ENCODE results near the gene TNNI3K. TPM values are rescaled to one million over a fixed set of nuclear protein-coding genes. Genes with fewer than 3 reads are reported as not detected.

The TNNI3K gene
- total RNA-seq = 1 to 10 TPM in 3 of 6 donors, under 1 TPM in 2, not detected in 1; 0.72 to 2.8 (median 2.1) TPM

DNA sequence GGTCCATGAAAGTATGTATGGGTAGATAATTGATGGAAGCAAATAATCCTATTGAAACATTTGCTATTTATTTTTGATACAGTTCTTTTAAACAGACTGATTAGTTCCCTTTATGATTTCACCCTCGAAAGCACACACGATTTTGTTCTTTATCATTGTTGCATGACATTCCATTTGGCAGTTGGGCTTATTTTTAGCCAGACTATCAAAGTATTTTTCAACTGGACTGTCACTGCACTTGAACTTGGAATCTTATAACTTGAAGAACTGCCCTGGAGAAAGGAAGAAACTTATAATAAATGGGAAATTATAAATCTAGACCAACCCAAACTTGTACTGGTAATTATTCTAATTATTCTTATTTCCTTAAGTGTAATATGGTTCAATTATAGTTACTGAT lies at the start of gene TNNI3K:
Gene TNNI3K, plus strand, starts transcription at position 235 of the 400 bp plus-strand sequence. Its CDS starts 65 bp downstream, at position 300.
- Histone ChIP-seq H3K4me3 (no peak within 1 kb of the TSS), H3K27ac (no peak within 1 kb of the TSS), H3K27me3 (no peaks in the 10 kb centered on the region), H3K36me3 (no peaks in the 10 kb centered on the region), H3K9me3 (no peaks in the 10 kb centered on the region), H3K4me1 (no peaks in the 10 kb centered on the region)
- WGBS, 2 donors = 86% methylated on average over 2 of the region's 2 CpGs
- DNase-seq (no peak), ATAC-seq (ENCODE audit: low FRiP score in 2 of 2) (no peak)
- no peak for TF ChIP-seq POLR2A (IDR thresholded peaks at IDR 0.05)
- no peak for TF ChIP-seq EP300 (IDR thresholded peaks at IDR 0.05)
- TF ChIP-seq CTCF (IDR thresholded peaks at IDR 0.05) = no peak
- no peak for TF ChIP-seq POLR2AphosphoS5 (IDR thresholded peaks at IDR 0.05)

- no peaks in the 10 kb centered on the region for H3K27me3 ChIP-seq
- peaks cover 0 to 10% (median 5%) of the 10 kb centered on the region in 4 donors for H3K4me1 ChIP-seq
- H3K36me3 ChIP-seq = no peaks in the 10 kb centered on the region
- no peaks in the 10 kb centered on the region for H3K9me3 ChIP-seq
- 65 to 80% methylated on average over 2 of the region's 2 CpGs for WGBS, 2 donors
- TF ChIP-seq POLR2A (IDR thresholded peaks at IDR 0.05) (no peak), POLR2AphosphoS5 (IDR thresholded peaks at IDR 0.05) (no peak), CTCF (IDR thresholded peaks at IDR 0.05) (no peak), EP300 (IDR thresholded peaks at IDR 0.05) (no peak)
- no peak overlapping the region for H3K27ac ChIP-seq
- H3K4me3 ChIP-seq = no peak overlapping the region
- ATAC-seq (ENCODE audit: low FRiP score in 2 of 2) = no peak
- DNase-seq = no peak
Observed at GRCh38 chr1:74193908-74194307, 41.3 kb upstream of the TNNI3K start.

DNA sequence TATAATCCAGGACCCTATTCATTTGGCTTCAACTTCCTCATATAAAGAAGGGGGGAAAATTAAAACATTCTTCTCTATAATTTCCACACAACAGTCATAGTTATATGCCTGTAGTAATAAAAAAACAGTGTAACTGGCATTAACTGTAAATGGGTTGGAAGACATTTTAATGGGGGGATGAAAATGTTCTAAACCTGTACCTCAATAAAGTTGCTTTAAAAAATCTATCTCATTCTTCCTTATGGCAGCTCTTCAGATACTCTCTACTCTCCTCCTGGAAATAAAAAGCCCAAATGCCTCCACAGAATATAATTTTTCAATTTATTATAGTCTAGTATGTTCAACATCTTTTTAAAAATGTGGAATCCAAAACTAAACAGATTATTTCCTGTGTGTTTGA lies 39.8 kb upstream of the TNNI3K start:
- Histone ChIP-seq H3K27me3 (no peaks in the 10 kb centered on the region), H3K4me3 (no peak overlapping the region), H3K27ac (no peak overlapping the region), H3K36me3 (no peaks in the 10 kb centered on the region), H3K9me3 (no peaks in the 10 kb centered on the region), H3K4me1 (peaks cover 0 to 16% (median 8%) of the 10 kb centered on the region in 4 donors)
- ATAC-seq (ENCODE audit: low FRiP score in 2 of 2) (no peak), DNase-seq (no peak)
- TF ChIP-seq CTCF (IDR thresholded peaks at IDR 0.05) (no peak), POLR2A (IDR thresholded peaks at IDR 0.05) (no peak), POLR2AphosphoS5 (IDR thresholded peaks at IDR 0.05) (no peak)

GRCh38 chr1:74197255-74197654 lies 37.9 kb upstream of the TNNI3K start:
- 79 to 88% methylated on average over 5 of the region's 5 CpGs for WGBS, 2 donors
- no peak for ATAC-seq (ENCODE audit: low FRiP score in 2 of 2)
- H3K27ac ChIP-seq = peak overlapping the region in 3 of 4 donors; percentile 82 to 89 (median 87)
- no peaks in the 10 kb centered on the region for H3K9me3 ChIP-seq
- TF ChIP-seq POLR2AphosphoS5 (IDR thresholded peaks at IDR 0.05) (no peak), POLR2A (IDR thresholded peaks at IDR 0.05) (no peak), CTCF (IDR thresholded peaks at IDR 0.05) (no peak), EP300 (IDR thresholded peaks at IDR 0.05) (no peak)
- peak overlapping the region in 3 of 4 donors; percentile 54 to 67 (median 60) for H3K4me3 ChIP-seq
- no peak for DNase-seq
- peaks cover 0 to 11% (median 2%) of the 10 kb centered on the region in 4 donors for H3K36me3 ChIP-seq
- no peaks in the 10 kb centered on the region for H3K27me3 ChIP-seq
- H3K4me1 ChIP-seq = peaks cover 0 to 16% (median 8%) of the 10 kb centered on the region in 4 donors
